Measurements from ENCODE around the gene C17orf58.
"Not testable (repeated sequence)": the region's sequence is repeated elsewhere in the genome, so short reads cannot be mapped to it uniquely, and the experiment has no call there.

DNA sequence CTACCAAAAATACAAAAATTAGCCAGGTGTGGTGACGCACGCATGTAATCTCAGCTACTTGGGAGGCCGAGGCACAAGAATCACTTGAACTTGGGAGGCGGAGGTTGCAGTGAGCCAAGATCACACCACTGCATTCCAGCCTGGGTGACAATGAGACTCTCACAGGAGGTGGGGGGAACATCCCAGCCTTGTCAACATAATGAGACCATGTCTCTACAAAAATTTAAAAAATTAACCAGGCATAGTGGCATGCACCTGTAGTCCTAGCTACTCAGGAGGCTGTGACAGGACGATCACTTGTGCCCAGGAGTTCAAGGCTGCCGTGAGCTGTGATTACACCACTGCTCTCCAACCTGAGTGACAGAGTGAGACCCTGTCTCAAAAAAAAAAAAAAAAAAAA is 20.0 kb downstream of the C17orf58 start:
- not testable (repeated sequence) for TF ChIP-seq POLR2A, CTCF, EP300 (IDR thresholded peaks at IDR 0.05)
